ENCODE results near the gene ACKR1. TPM values are rescaled to one million over a fixed set of nuclear protein-coding genes. Genes with fewer than 3 reads are reported as not detected.

ACKR1 gene
- total RNA-seq, 4 donors from 2014 or later: 30.2 to 157 (median 94.1) TPM

GRCh38 chr1:159211331-159212136 lies 6.9 kb downstream of the ACKR1 start:
- TF ChIP-seq, protein P1, sequence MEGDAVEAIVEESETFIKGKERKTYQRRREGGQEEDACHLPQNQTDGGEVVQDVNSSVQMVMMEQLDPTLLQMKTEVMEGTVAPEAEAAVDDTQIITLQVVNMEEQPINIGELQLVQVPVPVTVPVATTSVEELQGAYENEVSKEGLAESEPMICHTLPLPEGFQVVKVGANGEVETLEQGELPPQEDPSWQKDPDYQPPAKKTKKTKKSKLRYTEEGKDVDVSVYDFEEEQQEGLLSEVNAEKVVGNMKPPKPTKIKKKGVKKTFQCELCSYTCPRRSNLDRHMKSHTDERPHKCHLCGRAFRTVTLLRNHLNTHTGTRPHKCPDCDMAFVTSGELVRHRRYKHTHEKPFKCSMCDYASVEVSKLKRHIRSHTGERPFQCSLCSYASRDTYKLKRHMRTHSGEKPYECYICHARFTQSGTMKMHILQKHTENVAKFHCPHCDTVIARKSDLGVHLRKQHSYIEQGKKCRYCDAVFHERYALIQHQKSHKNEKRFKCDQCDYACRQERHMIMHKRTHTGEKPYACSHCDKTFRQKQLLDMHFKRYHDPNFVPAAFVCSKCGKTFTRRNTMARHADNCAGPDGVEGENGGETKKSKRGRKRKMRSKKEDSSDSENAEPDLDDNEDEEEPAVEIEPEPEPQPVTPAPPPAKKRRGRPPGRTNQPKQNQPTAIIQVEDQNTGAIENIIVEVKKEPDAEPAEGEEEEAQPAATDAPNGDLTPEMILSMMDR (IDR thresholded peaks at IDR 0.05; ENCODE audit: low read depth): no peak

DNA sequence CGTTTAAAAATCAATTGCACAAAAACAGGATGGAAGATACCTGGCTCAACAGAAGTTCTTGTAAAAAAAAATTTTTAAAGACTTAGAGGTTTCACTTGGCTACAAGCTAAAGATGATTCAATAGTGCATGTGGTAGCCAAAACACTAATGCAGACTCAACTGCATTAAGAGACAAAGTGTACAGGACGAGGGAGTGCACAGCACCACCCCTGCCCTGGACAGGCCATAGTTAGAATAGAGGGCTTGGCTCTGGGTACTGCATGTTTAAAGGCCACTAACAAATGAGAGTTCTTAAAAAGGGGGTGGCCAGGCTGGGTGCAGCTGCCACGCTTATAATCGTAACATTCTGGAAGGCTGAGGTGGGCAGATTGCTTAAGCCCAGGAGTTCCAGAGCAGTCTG lies 7.9 kb downstream of the ACKR1 start:
- TF ChIP-seq, protein P1 (IDR thresholded peaks at IDR 0.05; ENCODE audit: low read depth): no peak

DNA sequence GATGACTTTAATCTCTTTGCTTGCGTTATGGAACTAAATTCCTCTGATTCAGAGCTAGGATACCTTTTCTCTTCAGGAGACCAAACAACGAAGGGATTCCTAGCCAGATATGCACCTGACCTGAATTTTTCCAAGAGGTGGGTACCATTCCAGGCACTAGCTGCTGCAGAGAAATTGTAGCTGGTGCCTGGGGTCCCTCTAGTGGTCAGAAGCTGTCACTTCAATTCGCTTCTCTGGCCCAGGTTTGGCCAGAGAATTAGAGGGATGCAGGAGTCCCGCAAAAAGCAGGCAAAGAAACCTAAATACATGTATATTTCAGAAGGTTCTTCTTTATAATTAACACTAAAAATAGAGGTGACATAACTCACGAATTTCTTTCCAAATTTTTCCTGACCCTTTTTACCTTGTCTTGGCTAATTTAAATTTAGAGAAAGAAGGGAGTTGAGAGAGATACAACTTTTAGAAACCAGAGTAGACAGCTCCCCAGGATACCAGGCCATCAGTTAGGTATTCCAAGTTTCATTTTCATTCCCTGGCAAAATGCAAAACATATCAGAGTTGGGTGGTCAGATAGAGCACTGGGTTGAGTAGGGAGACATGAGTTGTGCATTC lies 9.6 kb downstream of the ACKR1 start:
- TF ChIP-seq, protein P1 (IDR thresholded peaks at IDR 0.05; ENCODE audit: low read depth): no peak

DNA sequence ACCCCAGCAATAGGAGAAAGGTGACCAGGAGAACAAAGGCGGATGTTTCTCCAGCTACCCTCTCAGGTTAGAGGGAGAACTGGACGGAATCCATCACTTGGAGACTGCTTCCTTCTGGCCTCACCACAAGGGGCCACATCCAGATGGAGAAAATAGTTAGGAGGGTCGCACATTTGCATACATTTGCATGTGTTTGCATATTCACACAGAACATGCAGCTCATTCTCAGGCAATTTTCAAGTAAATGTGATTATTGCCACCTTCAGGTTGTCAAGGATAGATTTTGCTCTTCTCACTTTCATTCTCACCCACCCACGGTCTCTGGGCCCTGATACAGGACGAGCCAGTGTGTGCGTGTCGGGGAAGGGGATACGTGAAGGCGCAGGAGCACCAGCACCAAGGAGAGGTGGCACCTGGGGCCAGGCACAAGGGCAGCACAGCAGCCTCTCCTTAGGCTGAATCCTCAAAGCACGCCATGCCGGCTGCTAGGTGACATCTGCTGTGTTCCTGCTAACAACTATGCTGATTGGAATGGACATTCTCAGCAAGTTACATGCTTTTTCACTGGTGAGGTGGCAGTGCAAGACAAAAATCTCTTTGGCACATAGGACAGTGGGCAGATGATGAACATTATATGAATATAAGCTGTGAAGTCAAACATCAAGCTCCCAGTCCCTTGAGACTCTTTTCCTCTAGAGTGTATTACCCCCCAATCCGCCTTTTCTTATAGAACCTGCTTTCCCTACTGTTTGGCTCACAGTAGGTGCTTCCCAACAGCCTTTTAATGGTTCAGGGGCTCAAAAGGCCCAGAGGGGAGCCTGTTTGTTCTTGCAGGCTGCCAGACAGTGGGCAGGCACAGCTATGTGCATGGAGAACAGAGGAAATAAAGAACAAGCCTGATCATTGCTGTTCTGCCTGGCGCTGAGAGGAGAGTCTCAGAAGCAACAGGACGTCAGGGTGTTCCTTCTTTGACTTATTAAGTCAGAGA lies 14.3 kb downstream of the ACKR1 start:
- TF ChIP-seq, protein P1 (IDR thresholded peaks at IDR 0.05; ENCODE audit: low read depth): no peak

- TF ChIP-seq, protein P1 (IDR thresholded peaks at IDR 0.05; ENCODE audit: low read depth): no peak
Measured at GRCh38 chr1:159222075-159222865, 17.6 kb downstream of the ACKR1 start.

DNA sequence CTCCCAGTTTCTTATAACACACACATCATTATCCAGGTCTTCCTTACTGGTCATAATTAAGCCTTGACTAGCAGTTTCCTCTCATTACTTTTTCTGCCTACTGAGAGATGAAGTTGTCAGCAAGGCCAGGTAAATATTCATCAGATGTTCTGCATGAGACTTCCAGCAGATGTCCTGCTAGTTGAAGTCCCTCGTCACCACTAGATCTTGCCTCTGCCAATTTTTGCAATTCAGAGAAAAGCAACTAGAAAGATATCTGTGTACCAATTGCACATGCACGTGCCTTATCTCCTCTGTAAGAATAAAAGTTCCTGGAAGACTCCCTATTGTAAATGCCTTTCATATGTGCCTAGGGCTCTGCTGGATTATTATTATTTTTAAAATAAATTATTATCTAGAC lies 18.3 kb downstream of the ACKR1 start:
- TF ChIP-seq, protein P1 (IDR thresholded peaks at IDR 0.05; ENCODE audit: low read depth): no peak

All from subcutaneous adipose tissue (tissue), 4 donors.